Endothelial cell of umbilical vein (primary cell): ENCODE measurements around the gene CALN1. TPM values are rescaled to one million over a fixed set of nuclear protein-coding genes. Genes with fewer than 3 reads are reported as not detected.

Source experiments
- BruUV-seq: library from RNA; stranded (reverse); fragments of 400-500 nt; replicated peaks from 2 replicates; lab custom pipeline; 2021; lab: Mats Ljungman, UMichigan
- CTCF ChIA-PET: fragments of 300-600, 350-600 bp; sonication (Branson Sonifier 250); formaldehyde crosslinking; loops from one replicate; lab custom pipeline; 2021; ENCODE audit warnings: antibody characterized with exemption, inconsistent platforms; lab: Charles Lee
- POLR2A ChIA-PET: fragments of 300-600, 350-600 bp; sonication (Branson Sonifier 250); formaldehyde crosslinking; loops from one replicate; lab custom pipeline; 2021; ENCODE audit warnings: antibody characterized with exemption, inconsistent platforms; lab: Charles Lee
- DNase-seq: peaks from one replicate; pipeline ENCODE4 v3.0.0-alpha.2; 2011; ENCODE audit warnings: low read depth, low spot score
- FAIRE-seq: peaks from 2 replicates; lab custom pipeline; 2011; peaks lifted over from hg19 to GRCh38; lab: Jason Lieb, UNC
- H2AFZ ChIP-seq: 2 replicates; pipeline ENCODE4 v1.6.0; 2012; ENCODE audit warnings: low read depth, low read length, control low read depth, inconsistent platforms
- H3K27ac ChIP-seq: 2 replicates; pipeline ENCODE4 v1.5.1; 2011; ENCODE audit warnings: low read depth, mild to moderate bottlenecking, control low read depth, low read length, moderate library complexity; ENCODE audit not compliant: insufficient read depth
- H3K27me3 ChIP-seq, 2 experiments: 2 replicates each; pipeline versions ENCODE4 v1.6.0 to v1.6.1; 2011; ENCODE audit warnings: low read length in 2 of 2, mixed read lengths in 1 of 2; ENCODE audit not compliant: control insufficient read depth in 2 of 2, insufficient read depth in 2 of 2
- H3K36me3 ChIP-seq, 2 experiments: 2 replicates in 1 of 2; 3 replicates in 1 of 2; pipeline ENCODE4 v1.5.1; 2011; ENCODE audit warnings: low read length in 2 of 2, mild to moderate bottlenecking in 1 of 2, moderate library complexity in 1 of 2; ENCODE audit not compliant: control insufficient read depth in 2 of 2, insufficient read depth in 2 of 2; ENCODE audit errors: extremely low read depth in 1 of 2
- H3K4me1 ChIP-seq: 3 replicates; pipeline ENCODE4 v1.5.1; 2011; ENCODE audit warnings: mild to moderate bottlenecking, low read length; ENCODE audit not compliant: control insufficient read depth, insufficient read depth; ENCODE audit errors: extremely low read depth
- H3K4me2 ChIP-seq: 2 replicates; pipeline ENCODE4 v1.6.1; 2011; ENCODE audit warnings: low read length, control low read depth, mixed read lengths; ENCODE audit not compliant: insufficient read depth
- H3K4me3 ChIP-seq, 3 experiments: fragments of 200-600 bp in 1 of 3; sonication (generic), shearing (Covaris generic) in 1 of 3; replicated peaks in 1 of 3; 2 replicates each; pipeline ENCODE4 v1.5.1; 2011 to 2016; ENCODE audit warnings: control low read depth in 3 of 3, low read length in 3 of 3, mild to moderate bottlenecking in 2 of 3, inconsistent platforms in 1 of 3, low read depth in 1 of 3, moderate library complexity in 1 of 3; ENCODE audit not compliant: insufficient read depth in 1 of 3
- H3K79me2 ChIP-seq: 2 replicates; pipeline ENCODE4 v1.6.0; 2012; ENCODE audit warnings: low read length, inconsistent platforms; ENCODE audit not compliant: control insufficient read depth, insufficient read depth
- H3K9ac ChIP-seq: replicated peaks from 2 replicates; pipeline ENCODE3; 2011; ENCODE audit warnings: low read length, control low read depth; ENCODE audit not compliant: insufficient read depth; ENCODE audit errors: extremely low read depth
- H3K9me1 ChIP-seq: replicated peaks from 3 replicates; pipeline ENCODE4 v1.6.0; 2011; ENCODE audit warnings: mild to moderate bottlenecking, low read length; ENCODE audit not compliant: control insufficient read depth, insufficient read depth; ENCODE audit errors: extremely low read depth
- H3K9me3 ChIP-seq: replicated peaks from 2 replicates; pipeline ENCODE4 v1.5.1; 2012; ENCODE audit warnings: low read length, inconsistent platforms; ENCODE audit not compliant: control insufficient read depth, insufficient read depth
- H4K20me1 ChIP-seq: replicated peaks from 2 replicates; pipeline ENCODE3; 2011; ENCODE audit warnings: mild to moderate bottlenecking, low read length; ENCODE audit not compliant: control insufficient read depth, insufficient read depth; ENCODE audit errors: extremely low read depth
- CTCF ChIP-seq, 2 donors: IDR thresholded peaks; 1 replicate in 1 of 2; 2 replicates in 1 of 2; pipeline ENCODE4 v1.5.1; 2011; ENCODE audit warnings: low read length in 2 of 2, mild to moderate bottlenecking in 2 of 2, moderate library complexity in 2 of 2, control low read depth in 1 of 2, inconsistent platforms in 1 of 2, low read depth in 1 of 2; ENCODE audit not compliant: insufficient read depth in 1 of 2; ENCODE audit errors: extremely low read depth in 1 of 2
- EZH2 ChIP-seq: IDR thresholded peaks from 2 replicates; pipeline ENCODE4 v1.6.1; 2012; ENCODE audit warnings: borderline replicate concordance, low read depth, mild to moderate bottlenecking, moderate library complexity, low read length, inconsistent platforms; ENCODE audit not compliant: severe bottlenecking
- FOS ChIP-seq: IDR thresholded peaks from 2 replicates; pipeline ENCODE4 v1.6.1; 2011; ENCODE audit warnings: mild to moderate bottlenecking, low read length, moderate library complexity, borderline replicate concordance; ENCODE audit not compliant: insufficient read depth
- GATA2 ChIP-seq: IDR thresholded peaks from 2 replicates; pipeline ENCODE4 v1.7.0; 2011; ENCODE audit warnings: low read depth, mild to moderate bottlenecking, moderate library complexity, mixed read lengths, low read length; ENCODE audit not compliant: insufficient read length, insufficient read depth
- JUN ChIP-seq: IDR thresholded peaks from 2 replicates; pipeline ENCODE4 v1.6.1; 2011; ENCODE audit warnings: borderline replicate concordance, low read depth; ENCODE audit not compliant: insufficient read length, insufficient read depth
- MAX ChIP-seq: IDR thresholded peaks from 2 replicates; pipeline ENCODE4 v1.6.1; 2011; ENCODE audit not compliant: insufficient read depth, insufficient read length
- MYC ChIP-seq: IDR thresholded peaks from one replicate; pipeline ENCODE4 v1.6.1; 2011; ENCODE audit warnings: mild to moderate bottlenecking, low read depth, low read length
- POLR2A ChIP-seq: IDR thresholded peaks from 2 replicates; pipeline ENCODE4 v1.6.1; 2012; ENCODE audit warnings: low read depth, mild to moderate bottlenecking, control low read depth, low read length
- POLR2AphosphoS5 ChIP-seq: IDR thresholded peaks from 2 replicates; pipeline ENCODE4 v1.6.1; 2012; ENCODE audit warnings: low read depth, mild to moderate bottlenecking, control low read depth, low read length, moderate library complexity; ENCODE audit not compliant: insufficient read depth
- dilution Hi-C: fragments of 300-500 bp; cut with MboI; formaldehyde crosslinking; loops from one replicate; pipeline ENCODE4 v1.15.0; 2019; ENCODE audit warnings: low sequenced_read_pairs; ENCODE audit not compliant: extremely low pct_ligation_motif_present
- intact Hi-C: fragments of 100-400 bp; cut with micrococcal nuclease; formaldehyde crosslinking; loops from one replicate; pipeline ENCODE4 v1.10.0; 2022
- polyA plus RNA-seq, 4 experiments: library from polyadenylated mRNA; depleted of rRNA in 3 of 4; stranded (reverse) in 3 of 4; unstranded in 1 of 4; fragments of >200 nt; gene quantifications; 2 replicates each; pipeline versions ENCODE4 v1.2.1 to v1.2.3, GENCODE V29; 2011 to 2012; ENCODE audit warnings: missing spikeins in 1 of 4
- total RNA-seq: library from RNA; stranded (reverse); gene quantifications from 2 replicates; pipeline ENCODE4 v1.2.3, GENCODE V29; 2021

The CALN1 gene
- total and polyA plus RNA-seq, 2 donors (not counting 3 experiments of a cell fraction or from before 2014, with no cell fraction given) = not detected

GRCh38 chr7:72317341-72317740, 94.8 kb downstream of the CALN1 start:
- intact Hi-C loops = no loop called here
- CTCF ChIA-PET = no interaction called here

More at GRCh38 chr7:72317341-72317740, 94.8 kb downstream of the CALN1 start:
- DNase-seq (no peak), FAIRE-seq (no peak)
- dilution Hi-C loops = no loop called here
- Histone ChIP-seq H3K27me3 (no peaks in the 10 kb centered on the region), H3K9me1 (no peaks in the 10 kb centered on the region), H4K20me1 (no peaks in the 10 kb centered on the region), H3K4me1 (no peaks in the 10 kb centered on the region), H3K36me3 (no peaks in the 10 kb centered on the region), H3K27ac (no peak overlapping the region), H3K9me3 (peaks cover 2% of the 10 kb centered on the region), H3K9ac (no peak overlapping the region), H2AFZ (no peak overlapping the region), H3K4me3 (no peak overlapping the region), H3K79me2 (no peaks in the 10 kb centered on the region), H3K4me2 (no peak overlapping the region)
- TF ChIP-seq GATA2 (no peak), POLR2AphosphoS5 (no peak), POLR2A (no peak), CTCF (IDR thresholded peaks at IDR 0.05; ENCODE audit: extremely low read depth in 1 of 2, insufficient read depth in 1 of 2, low read depth in 1 of 2, low read length in 2 of 2) (no peak), MYC (no peak), JUN (no peak), EZH2 (no peak), MAX (no peak), FOS (no peak)
- BruUV-seq = no TSS peak
- POLR2A ChIA-PET = no interaction called here
